Putamen (tissue), 1 donor: ENCODE measurements around the gene PRKCQ.

Source experiments
- DNase-seq: peaks from one replicate; pipeline ENCODE4 v3.0.0-alpha.2; 2016; ENCODE audit warnings: low spot score

Gene PRKCQ

GRCh38 chr10:6567884-6568283 lies 12.2 kb downstream of the PRKCQ start:
- DNase-seq, result no peak

DNA sequence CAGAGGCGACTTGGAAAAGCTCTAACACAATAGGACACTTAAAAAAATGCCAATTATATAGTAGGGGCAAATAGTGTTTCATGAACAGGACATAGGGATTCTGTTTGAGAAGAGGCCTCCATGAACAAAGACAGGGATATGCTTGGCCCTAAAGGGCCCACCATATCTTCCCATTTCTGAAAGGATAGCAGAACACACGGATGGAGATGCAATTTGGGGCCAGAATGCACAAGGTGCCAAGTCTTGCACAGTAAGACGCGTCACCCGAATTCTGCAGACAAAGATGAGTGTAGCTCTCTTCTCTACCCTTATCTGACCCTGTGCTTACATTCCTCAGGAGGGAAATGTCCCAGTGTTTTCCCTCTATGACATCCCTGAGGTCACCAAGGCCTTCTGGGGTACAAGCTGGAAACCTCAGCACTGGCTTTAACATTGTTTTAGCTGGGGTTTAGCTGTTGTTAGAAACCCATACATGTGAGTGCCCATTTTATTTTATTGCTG lies 12.8 kb downstream of the PRKCQ start:
- DNase-seq, result no peak

DNA sequence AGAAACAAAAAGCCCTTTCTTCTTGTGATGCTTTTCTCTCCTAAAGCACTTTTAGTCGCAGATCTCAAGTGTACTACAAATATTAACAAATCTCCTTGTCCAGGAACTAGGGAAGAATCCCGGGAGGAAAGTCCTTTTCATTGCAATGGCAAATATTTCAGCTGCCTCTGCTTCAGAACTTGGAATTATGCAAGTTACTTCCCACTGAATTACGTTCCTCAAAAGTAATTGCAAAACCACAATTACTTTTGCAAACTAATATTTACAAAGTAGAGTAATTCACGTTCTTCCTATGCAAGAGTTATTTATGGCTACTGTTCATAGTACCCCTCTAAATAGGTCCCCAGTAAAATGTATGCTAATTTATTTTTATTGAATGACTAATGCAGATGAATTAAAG lies 14.5 kb downstream of the PRKCQ start:
- DNase-seq, result no peak

DNA sequence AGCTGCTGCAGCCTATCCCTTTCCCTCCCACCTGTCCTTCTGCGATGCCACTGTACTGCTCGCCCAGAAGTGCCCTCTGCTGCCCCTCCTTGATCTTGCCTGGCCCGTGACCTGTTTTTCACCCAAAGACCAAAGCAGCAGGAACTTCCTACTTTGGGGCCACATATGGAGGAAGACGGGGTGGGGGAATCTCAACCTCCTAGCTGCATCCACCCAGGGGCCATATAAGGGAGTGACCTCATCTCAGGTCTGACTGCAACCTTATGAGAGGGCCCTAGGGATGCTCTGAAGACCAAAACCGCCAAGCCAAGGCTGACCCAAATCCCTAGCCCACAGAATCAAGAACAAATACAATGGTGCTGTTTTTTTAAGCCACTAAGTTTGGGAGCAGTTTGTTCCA lies 15.7 kb downstream of the PRKCQ start:
- no peak for DNase-seq

DNA sequence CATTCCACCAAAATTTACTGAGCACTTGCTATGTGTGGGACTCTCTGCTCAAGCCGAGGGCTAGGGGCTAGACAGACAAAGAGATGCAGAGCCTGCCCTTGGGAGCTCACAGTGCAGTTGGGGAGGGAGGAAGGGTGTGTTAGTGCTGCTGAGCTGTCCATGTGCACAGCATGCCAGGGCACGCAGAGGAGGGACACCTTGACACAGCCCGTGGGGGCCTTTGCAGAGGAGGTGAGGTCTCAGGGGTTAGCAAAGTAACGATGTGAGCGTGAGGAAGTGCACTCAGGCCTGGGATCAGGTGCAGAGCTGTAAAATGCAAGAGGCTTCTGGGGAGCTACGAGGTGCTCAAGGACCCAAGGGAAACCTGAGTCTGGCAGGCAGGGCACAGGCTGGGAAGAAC lies 16.3 kb downstream of the PRKCQ start:
- no peak for DNase-seq

DNA sequence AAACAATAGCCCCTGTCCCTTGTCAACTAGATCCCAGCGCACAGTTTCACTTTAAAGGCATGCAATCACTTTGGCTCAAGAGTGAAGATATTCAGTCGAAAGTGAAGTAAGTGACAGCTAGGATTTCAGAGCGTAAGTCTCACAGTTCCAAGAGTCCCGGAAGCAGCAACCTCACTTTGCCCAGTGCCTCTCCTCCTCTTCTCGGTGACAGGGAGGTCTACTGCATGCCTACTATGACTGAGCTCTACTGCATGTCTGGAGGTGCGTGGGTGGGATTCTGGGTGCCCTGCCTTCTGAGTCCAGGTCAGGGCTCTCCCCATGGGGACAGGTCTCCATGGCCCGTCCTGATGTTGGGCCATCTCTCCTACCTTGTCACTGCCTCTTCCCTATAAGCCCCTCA lies 17.0 kb downstream of the PRKCQ start:
- no peak for DNase-seq

GRCh38 chr10:6562221-6562620 lies 17.9 kb downstream of the PRKCQ start:
- no peak for DNase-seq

DNA sequence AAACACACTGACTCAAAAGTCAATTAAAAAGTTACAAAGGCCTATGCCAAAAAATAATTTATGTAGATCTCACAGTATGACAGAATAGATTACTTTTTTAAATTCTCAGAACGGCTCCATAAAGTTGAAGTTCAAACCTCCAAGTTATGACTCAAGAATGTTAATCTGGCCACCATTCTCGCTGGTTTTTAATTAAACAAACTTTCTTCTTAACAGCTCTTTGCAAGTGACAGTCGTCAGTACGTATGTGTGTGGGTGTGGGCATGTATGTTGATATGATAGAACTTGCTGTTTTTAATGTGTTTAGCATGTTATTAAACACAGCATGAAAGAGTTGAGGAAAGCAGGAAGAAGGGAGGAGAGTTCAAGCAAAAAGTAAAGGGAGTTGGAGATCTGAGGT lies 18.5 kb downstream of the PRKCQ start:
- no peak for DNase-seq

DNA sequence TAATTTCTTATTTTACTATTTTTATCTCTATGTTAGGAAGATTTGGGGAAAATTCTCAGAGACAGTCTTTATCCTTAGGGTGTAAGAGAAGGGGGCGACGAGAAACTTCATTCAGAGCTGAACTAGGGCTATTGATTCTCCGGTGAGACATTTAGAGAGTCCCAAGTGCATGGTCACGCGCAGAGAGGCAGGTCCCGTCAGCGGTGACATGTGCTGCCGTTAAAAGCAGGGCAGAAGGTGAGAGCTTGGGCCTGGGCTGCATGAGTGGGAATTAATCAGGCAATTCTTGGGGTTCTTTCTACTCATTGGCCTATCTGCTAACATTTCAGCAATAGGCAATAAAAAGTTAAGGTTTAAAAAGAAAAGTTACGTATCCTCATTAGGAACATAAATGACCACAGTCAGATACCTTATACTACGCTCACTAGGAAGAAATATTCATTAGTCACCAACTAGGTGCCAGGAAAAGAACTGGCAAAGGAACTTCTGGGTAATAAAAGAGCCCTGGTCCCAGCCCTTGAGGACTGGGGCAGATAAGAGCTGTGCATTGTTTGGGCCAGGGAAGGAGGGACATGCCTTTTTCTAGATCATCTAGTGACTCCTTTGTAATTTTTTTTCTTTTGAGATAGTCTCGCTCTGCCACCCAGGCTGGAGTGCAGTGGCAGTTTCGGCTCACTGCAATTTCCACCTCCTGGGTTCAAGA lies 21.2 kb downstream of the PRKCQ start:
- no peak for DNase-seq

- DNase-seq, result no peak
Measured at GRCh38 chr10:6558272-6558671, 21.8 kb downstream of the PRKCQ start.

DNA sequence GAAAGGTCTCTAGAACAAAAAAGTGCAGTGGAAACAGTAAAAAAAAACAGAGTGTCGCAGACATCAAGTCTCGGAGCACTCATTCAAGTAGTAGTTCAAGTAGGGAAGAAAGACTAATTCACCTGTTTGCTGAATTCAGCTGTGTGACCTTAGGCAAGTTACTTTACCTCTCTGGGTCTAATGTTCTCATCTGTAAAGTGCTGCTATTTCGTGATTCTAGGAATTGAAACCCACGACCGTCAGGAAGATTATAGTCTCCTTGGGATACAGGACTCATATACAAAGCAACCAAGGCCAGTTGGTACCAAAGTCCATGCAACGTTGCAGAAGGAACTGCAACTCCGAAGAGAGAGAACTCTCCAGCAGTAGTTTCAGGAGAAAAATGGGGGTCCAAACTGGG lies 26.1 kb downstream of the PRKCQ start:
- no peak for DNase-seq

- no peak for DNase-seq
Measured at GRCh38 chr10:6543431-6544005, 36.6 kb downstream of the PRKCQ start.

DNA sequence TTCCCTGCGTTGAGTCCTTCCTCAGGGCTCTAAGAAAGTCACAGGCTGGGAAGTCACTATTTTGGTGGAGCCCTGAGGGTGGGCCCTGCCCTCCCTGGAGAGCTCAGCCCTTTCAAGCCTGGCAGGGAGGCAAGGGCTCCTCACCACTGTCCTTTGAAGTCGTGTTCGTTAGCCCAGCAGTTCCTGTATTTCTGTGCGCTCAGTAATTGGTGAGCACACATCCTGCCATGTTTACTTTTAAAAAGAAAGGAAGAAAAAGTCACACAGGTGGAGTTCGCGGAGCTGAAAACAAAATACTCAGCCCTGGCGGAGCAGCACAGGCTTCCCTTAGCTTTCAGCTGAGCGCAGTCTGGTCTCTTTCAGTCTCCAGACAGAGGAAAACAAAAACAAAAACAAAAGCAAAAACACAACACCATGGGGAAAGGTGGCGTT lies 37.1 kb downstream of the PRKCQ start:
- DNase-seq, result no peak

DNA sequence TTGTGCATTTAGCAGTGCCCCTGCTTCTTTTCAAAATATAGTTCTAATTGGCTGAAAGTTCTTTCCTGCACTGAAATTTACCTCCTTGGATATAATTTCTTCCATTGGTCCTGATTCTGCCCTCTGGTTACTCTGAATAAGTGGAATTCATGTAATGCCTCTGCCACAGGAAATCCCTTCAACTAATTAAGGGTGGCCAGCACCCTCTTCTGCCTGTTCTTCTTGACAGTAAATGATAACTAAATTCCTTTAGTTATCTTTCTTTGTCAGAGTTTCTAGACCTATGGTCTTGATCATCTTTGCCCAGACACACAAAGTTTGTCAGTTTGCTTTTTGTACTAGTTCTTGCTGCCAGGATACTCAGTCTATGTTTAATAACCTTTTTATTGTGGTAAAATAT lies 40.2 kb downstream of the PRKCQ start:
- DNase-seq, result no peak

GRCh38 chr10:6537770-6538169 lies 42.3 kb downstream of the PRKCQ start:
- no peak for DNase-seq

GRCh38 chr10:6536102-6536501 lies 44.0 kb downstream of the PRKCQ start:
- DNase-seq, result no peak

DNA sequence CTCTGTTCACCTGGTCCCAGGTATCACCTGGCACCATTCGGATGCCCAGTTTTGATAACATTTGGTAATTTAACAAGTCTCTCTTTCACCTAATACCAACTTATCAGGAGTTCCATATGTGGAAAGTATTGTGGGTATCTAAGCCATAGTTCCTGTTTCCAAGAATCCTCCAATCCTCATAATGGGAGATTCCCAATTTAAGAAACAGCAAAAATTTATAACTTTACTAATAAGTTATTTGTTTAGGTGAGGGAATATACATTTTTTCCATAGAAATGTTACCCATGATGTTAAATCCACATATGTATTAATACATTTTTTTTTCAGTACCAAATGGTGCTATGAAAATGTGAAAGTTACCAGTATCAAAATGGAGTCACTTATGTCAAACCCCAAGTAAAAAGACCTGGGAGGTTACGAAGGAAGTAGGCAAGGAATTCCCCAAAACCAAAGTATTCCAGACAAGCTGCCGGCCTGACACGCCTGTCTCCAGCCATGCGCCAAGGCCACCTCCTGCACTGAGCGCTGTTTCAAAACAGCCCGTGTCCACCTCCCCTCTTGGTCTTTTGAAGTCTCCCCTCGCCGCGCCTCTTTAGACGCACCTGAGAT lies 44.8 kb downstream of the PRKCQ start:
- DNase-seq, result no peak

- no peak for DNase-seq
Measured at GRCh38 chr10:6532321-6532720, 47.8 kb downstream of the PRKCQ start.

DNA sequence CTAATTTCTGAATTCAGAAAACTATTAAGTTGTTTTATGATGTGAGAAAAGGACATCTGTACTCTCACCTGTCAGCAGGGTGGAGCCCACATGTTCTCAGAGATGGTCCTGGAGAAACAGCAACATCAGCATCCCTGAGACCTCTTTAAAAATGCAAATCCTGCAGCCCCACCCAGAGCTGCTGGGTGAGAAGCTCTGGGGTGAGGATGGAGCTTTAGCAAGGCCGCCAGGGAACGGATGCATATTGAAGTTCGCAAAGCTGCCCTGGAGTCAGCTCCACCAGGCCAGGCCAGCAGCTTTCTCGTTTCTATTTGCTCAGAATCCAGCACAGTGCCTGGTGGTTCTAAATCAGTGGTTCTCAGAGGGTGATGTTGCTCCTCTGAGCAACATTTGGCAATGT lies 49.1 kb downstream of the PRKCQ start:
- DNase-seq, result no peak

DNA sequence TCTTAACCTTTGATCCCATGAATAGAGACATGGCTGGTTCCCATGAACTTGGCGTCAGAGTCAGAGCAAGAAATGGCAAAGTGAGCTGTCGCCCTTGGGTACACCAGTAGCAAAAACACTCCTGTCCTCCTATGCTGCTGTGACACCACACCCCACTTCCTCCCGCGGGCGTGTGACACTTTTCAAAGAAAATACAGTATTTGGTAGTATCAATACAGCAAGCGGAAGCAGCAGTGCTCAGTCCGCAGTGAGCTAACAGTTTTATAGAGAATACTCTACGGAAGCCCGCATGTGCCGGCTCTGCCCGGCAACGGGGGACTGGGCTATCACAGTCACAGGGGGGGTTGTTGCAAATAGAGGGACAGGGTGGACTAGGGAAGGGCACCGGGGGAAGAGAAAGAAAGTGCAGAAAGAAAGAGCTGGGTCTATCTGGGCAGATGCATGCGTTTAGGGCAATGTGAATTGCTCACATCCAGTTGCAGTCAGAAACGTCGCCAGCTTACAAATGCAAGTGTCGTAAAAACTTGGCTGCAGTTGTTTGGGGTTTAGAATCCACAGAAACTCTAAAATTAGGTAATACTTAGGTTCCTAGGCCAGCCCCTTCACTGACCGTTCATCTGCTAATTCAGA lies 49.8 kb downstream of the PRKCQ start:
- DNase-seq, result no peak

- DNase-seq, result no peak
Measured at GRCh38 chr10:6528198-6528950, 51.7 kb downstream of the PRKCQ start.

- no peak for DNase-seq
Measured at GRCh38 chr10:6525599-6526165, 54.4 kb downstream of the PRKCQ start.
